Measurements from ENCODE around the gene STK32C. TPM values are rescaled to one million over a fixed set of nuclear protein-coding genes. Genes with fewer than 3 reads are reported as not detected.

STK32C gene
- total RNA-seq, 1 donor from 2014 or later, result 69.2 TPM

DNA sequence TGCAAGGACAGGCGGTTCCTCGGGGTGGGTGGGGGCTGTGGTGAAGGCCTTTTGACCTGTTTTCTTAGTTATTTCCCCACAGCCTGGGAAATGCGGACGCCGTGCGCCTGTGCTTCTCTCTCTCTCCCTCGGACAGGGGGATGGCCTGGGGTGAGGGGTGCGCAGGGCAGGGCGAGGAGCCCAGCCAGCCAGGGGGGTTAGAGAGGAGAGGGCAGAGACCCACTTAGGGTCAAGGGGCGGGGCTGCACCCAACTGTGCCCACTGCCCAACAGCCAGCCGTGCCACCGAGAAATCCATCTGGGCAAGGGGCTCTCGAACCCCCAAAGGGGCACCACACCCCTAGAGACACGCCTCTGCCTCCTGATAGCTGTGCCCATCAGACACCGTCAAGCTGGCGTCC lies 67.2 kb downstream of the STK32C start:
- peaks cover 20% of the 10 kb centered on the region for H3K27me3 Mint-ChIP-seq (ENCODE audit: unreplicated experiment)
- peaks cover 13% of the 10 kb centered on the region for H3K9me3 Mint-ChIP-seq (ENCODE audit: unreplicated experiment)
- no peak for DNase-seq
- TF ChIP-seq CTCF (IDR thresholded peaks at IDR 0.05; ENCODE audit: partially characterized antibody, unreplicated experiment), result no peak
- H3K36me3 Mint-ChIP-seq (ENCODE audit: unreplicated experiment), result no peaks in the 10 kb centered on the region
- H3K27ac Mint-ChIP-seq (ENCODE audit: unreplicated experiment), result peak overlapping the region; percentile 64
- no peak overlapping the region for H3K4me3 Mint-ChIP-seq (ENCODE audit: unreplicated experiment)
- H3K4me1 Mint-ChIP-seq (ENCODE audit: low read depth, unreplicated experiment), result peaks cover 38% of the 10 kb centered on the region

GRCh38 chr10:132240156-132240555 lies 67.6 kb downstream of the STK32C start:
- H3K9me3 Mint-ChIP-seq (ENCODE audit: unreplicated experiment), result peaks cover 13% of the 10 kb centered on the region
- TF ChIP-seq CTCF (IDR thresholded peaks at IDR 0.05; ENCODE audit: partially characterized antibody, unreplicated experiment), result no peak
- H3K27me3 Mint-ChIP-seq (ENCODE audit: unreplicated experiment), result peaks cover 18% of the 10 kb centered on the region
- DNase-seq, result no peak
- H3K36me3 Mint-ChIP-seq (ENCODE audit: unreplicated experiment), result no peaks in the 10 kb centered on the region
- H3K27ac Mint-ChIP-seq (ENCODE audit: unreplicated experiment), result peak overlapping the region; percentile 64
- H3K4me3 Mint-ChIP-seq (ENCODE audit: unreplicated experiment), result no peak overlapping the region
- peaks cover 36% of the 10 kb centered on the region for H3K4me1 Mint-ChIP-seq (ENCODE audit: low read depth, unreplicated experiment)

- TF ChIP-seq CTCF (IDR thresholded peaks at IDR 0.05; ENCODE audit: partially characterized antibody, unreplicated experiment), result peak; percentile 13
- H3K36me3 Mint-ChIP-seq (ENCODE audit: unreplicated experiment), result no peaks in the 10 kb centered on the region
- peak overlapping the region; percentile 95 for H3K27ac Mint-ChIP-seq (ENCODE audit: unreplicated experiment)
- peaks cover 13% of the 10 kb centered on the region for H3K9me3 Mint-ChIP-seq (ENCODE audit: unreplicated experiment)
- H3K27me3 Mint-ChIP-seq (ENCODE audit: unreplicated experiment), result peaks cover 14% of the 10 kb centered on the region
- DNase-seq, result peak; percentile 57
- H3K4me3 Mint-ChIP-seq (ENCODE audit: unreplicated experiment), result no peak overlapping the region
- peaks cover 29% of the 10 kb centered on the region for H3K4me1 Mint-ChIP-seq (ENCODE audit: low read depth, unreplicated experiment)
These were observed 68.4 kb downstream of the STK32C start for GRCh38 chr10:132239126-132240031.

DNA sequence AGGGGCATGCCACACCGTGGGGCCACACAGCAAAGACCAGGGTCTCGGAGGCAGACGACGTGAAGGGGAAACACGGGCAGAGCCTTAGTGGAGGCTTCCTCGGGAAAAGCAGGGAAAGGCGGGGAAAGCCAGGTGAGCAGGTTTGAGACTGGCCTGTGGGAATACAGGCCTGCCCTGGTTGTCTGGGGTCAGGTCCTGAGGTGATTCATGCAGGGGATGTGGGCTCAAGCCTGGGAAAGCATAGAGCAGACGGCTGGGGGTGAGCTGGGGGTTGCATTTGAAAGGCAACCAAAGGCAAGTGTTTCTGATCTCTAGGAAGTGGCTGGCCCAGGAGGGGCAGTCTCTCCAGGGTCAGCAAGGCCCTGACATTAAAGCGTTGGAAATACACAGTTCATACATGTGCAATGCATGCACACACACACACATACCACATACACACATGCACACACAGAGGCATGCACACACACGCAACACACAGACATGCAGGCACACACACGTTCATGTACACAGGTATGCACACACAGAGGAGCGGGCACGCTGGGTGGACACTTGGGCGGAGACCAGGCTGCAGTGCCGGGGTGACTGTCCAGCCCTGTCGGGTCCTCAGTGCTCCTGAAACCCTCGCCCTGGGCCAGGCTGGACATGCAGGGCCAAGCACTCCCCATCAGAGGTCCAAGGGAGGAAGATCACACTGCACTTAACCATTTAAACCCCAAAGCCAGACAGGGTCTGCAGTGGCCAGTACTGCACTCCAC lies 69.2 kb downstream of the STK32C start:
- H3K36me3 Mint-ChIP-seq (ENCODE audit: unreplicated experiment), result no peaks in the 10 kb centered on the region
- peak overlapping the region; percentile 74 for H3K4me3 Mint-ChIP-seq (ENCODE audit: unreplicated experiment)
- H3K9me3 Mint-ChIP-seq (ENCODE audit: unreplicated experiment), result peaks cover 13% of the 10 kb centered on the region
- no peak for TF ChIP-seq CTCF (IDR thresholded peaks at IDR 0.05; ENCODE audit: partially characterized antibody, unreplicated experiment)
- H3K27ac Mint-ChIP-seq (ENCODE audit: unreplicated experiment), result peak overlapping the region; percentile 95
- DNase-seq, result peak; percentile 18
- H3K4me1 Mint-ChIP-seq (ENCODE audit: low read depth, unreplicated experiment), result peaks cover 29% of the 10 kb centered on the region
- peaks cover 16% of the 10 kb centered on the region for H3K27me3 Mint-ChIP-seq (ENCODE audit: unreplicated experiment)

Data from glutamatergic neuron (in vitro differentiated cells).